SW480 (cell line): Measurements from ENCODE around the gene PRAMEF27.
"Not testable (repeated sequence)": the region's sequence is repeated elsewhere in the genome, so short reads cannot be mapped to it uniquely, and the experiment has no call there.

Experiments
- DNase-seq: peaks from one replicate; pipeline ENCODE4 v3.0.0-alpha.2; 2016; ENCODE audit warnings: low spot score

The PRAMEF27 gene

GRCh38 chr1:13056475-13056874 is at the start of gene PRAMEF27:
PRAMEF27 (minus strand) TSS chr1:13056575; CDS start chr1:13053659, 2,916 bp downstream.
- DNase-seq = not testable (repeated sequence)

- not testable (repeated sequence) for DNase-seq
Measured at GRCh38 chr1:13070474-13070873, 14.1 kb upstream of the PRAMEF27 start, which contains the start of gene PRAMEF25. PRAMEF25 (plus strand) TSS chr1:13070774; CDS start chr1:13073694, 2,920 bp downstream.

- not testable (repeated sequence) for DNase-seq
Measured at GRCh38 chr1:13019846-13020245, 36.5 kb downstream of the PRAMEF27 start.

GRCh38 chr1:13011932-13012331 is 44.4 kb downstream of the PRAMEF27 start:
- DNase-seq = not testable (repeated sequence)

GRCh38 chr1:13009348-13009747 is 47.0 kb downstream of the PRAMEF27 start:
- DNase-seq = not testable (repeated sequence)

GRCh38 chr1:13005732-13006131 is 50.6 kb downstream of the PRAMEF27 start:
- DNase-seq = not testable (repeated sequence)
